Amygdala (tissue), 56 donors: ENCODE results near the gene VPS33A.
"Not testable (repeated sequence)": the region's sequence is repeated elsewhere in the genome, so short reads cannot be mapped to it uniquely, and the experiment has no call there.

Experiments used
- DNase-seq, 56 donors: peaks; one replicate each; lab custom pipeline; 2025; lab: John Stamatoyannopoulos, UW

The VPS33A gene

DNA sequence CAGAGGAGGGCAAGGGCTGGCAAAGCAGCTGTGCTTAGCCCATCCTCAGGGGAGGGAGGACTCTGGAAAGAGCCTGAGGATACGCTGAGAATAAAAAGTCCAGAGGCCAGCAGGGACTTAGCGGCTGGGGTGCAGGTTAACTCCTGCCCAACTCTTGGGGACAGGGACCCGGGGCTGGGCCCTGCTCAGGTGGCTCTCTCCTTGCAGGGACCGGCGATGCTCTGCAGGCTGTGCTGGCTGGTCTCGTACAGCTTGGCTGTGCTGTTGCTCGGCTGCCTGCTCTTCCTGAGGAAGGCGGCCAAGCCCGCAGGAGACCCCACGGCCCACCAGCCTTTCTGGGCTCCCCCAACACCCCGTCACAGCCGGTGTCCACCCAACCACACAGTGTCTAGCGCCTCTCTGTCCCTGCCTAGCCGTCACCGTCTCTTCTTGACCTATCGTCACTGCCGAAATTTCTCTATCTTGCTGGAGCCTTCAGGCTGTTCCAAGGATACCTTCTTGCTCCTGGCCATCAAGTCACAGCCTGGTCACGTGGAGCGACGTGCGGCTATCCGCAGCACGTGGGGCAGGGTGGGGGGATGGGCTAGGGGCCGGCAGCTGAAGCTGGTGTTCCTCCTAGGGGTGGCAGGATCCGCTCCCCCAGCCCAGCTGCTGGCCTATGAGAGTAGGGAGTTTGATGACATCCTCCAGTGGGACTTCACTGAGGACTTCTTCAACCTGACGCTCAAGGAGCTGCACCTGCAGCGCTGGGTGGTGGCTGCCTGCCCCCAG is 60.0 kb downstream of the VPS33A start:
- DNase-seq, result no peak

GRCh38 chr12:122205053-122205925 is 61.0 kb downstream of the VPS33A start:
- DNase-seq, result peak in 2 of 56 donors; percentile 11 to 14

- DNase-seq, result no peak
Observed at GRCh38 chr12:122204167-122205052, 61.9 kb downstream of the VPS33A start.

- peak in 26 of 56 donors; percentile 9 to 61 (median 34) for DNase-seq
Observed at GRCh38 chr12:122203301-122204166, 62.8 kb downstream of the VPS33A start, which contains the start of gene B3GNT4. Gene B3GNT4, plus strand, starts transcription at chr12:122203709. Its CDS starts 910 bp downstream, at chr12:122204619.

DNA sequence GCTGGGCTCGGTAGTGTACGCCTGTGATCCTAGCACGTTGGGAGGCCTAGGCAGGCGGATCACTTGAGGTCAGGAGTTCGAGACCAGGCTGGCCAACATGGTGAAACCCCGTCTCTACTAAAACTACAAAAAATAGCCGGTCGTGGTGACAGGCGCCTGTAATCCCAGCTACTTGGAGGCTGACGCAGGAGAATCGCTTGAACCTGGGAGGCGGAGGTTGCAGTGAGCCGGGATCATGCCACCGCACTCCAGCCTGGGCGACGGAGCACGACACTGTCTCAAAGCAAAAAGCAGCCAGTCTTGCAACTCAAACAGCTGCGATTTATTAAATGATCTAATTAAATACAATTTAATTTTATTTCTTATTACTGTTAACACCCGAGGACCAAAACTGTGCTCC is 63.5 kb downstream of the VPS33A start:
- not testable (repeated sequence) for DNase-seq

DNA sequence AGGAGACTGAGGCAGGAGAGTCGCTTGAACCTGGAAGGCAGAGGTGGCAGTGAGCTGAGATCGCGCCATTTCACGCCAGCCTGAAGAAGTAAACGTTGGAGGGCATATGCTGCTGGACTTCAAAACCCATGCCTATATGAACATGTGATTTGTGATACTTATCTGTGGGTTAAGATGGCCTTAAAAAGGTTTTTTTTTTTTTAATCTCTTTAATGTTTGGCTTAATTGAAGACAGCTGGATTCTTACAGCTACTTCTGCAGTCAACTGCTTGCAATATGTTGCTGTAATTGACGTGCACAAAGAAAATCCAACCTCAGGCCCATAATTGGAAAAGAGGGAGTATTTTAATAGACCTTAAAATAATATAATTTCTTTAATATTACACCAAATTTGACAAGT is 64.3 kb downstream of the VPS33A start:
- DNase-seq, result no peak

DNA sequence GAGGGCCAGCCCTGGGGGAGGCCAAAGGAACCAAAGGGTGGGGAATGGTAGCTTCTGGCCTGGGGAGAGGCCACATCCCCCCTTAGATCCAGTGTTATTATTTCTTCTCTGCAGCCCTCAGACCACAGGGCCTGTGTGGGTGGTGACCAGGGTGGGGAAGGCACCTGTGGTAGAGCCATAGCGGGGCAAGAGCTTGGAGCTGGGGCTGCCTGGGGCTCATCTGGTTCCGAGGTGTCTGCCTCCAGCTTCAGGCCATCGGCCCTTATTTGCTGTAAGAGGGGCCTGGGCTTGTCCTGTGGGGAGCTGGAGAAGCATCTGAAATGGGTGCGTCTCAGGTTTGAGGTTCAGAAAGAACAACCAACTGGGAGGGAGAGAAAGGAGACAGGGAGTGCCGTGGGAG is 64.9 kb downstream of the VPS33A start:
- no peak for DNase-seq

GRCh38 chr12:122200541-122201175 is 65.6 kb downstream of the VPS33A start:
- no peak for DNase-seq

GRCh38 chr12:122199484-122200355 is 66.6 kb downstream of the VPS33A start:
- no peak for DNase-seq

DNA sequence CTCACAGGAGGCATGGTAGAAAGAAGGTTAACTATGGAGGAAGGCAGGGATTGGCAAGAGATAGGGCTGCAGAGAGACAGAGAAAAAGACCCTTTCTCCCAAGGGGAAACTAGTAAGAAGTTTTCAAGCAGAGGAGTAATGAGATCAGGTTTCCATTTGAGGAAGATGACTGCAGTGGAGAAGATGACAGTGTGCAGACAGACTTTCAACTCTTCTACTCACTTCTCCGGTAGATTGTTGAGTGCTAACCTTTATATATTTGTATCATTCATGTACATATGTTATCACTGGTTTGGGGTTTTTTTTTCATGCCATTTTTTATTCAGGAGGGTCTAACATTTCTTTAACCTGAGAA is 68.7 kb downstream of the VPS33A start:
- DNase-seq, result no peak

GRCh38 chr12:122195405-122195804 is 70.9 kb downstream of the VPS33A start:
- DNase-seq, result no peak

- no peak for DNase-seq
Observed at GRCh38 chr12:122194804-122195203, 71.5 kb downstream of the VPS33A start.

- DNase-seq, result no peak
Observed at GRCh38 chr12:122192441-122192840, 73.9 kb downstream of the VPS33A start.

DNA sequence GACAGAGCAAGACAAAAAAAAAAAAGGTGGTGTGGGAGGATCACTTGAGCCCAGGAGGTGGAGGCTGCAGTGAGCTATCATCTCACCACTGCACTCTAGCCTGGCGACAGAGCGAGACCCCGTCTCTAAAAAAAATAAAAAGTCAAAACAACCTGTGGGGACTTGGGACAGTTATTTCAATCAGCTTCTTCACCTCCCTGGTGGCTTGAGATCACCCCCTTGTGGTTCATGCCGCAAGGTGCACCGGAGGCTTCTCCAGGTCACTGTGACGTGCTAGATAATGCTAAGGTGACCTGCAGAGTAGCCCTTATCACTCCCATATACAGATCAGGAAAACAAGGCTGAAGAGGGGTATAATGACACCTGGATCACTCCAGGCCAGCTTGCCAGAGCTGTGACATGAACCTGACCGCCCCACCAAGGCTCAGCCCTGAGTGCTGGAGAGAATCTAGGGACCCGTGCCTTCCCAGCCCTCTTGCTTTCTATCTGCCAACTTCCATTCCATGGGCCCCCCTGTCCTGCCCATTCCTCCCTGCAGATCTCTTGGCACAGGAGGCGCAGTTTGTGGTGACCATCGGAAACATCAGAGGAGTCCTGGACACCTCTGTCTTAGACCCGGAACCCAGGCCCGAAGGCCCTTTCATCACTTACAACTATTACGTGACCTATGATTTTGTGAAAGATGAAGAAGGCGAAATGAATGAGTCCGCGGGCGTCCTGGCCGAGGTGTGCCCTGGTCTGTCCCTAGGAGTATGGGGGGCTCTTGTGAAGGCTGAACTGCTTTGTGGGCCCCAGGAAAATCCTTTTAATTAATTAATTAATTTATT is 75.2 kb downstream of the VPS33A start:
- DNase-seq, result peak in 3 of 56 donors; percentile 9 to 17 (median 11)

- no peak for DNase-seq
Observed at GRCh38 chr12:122189626-122190475, 76.4 kb downstream of the VPS33A start.

- DNase-seq, result no peak
Observed at GRCh38 chr12:122187466-122187865, 78.8 kb downstream of the VPS33A start.
